K562 (cell line): Measurements from ENCODE around the gene DNAJC6. TPM values are rescaled to one million over a fixed set of nuclear protein-coding genes. Genes with fewer than 3 reads are reported as not detected.

Source experiments
- ATAC-seq: fragments of 200-7000 bp; cut with Tn5 transposase; 3 replicates; pipeline ENCODE4 v1.9.1; 2020; ENCODE audit warnings: moderate library complexity
- BruUV-seq: library from RNA; stranded (reverse); fragments of 400-500 nt; replicated peaks from 2 replicates; lab custom pipeline; 2021; lab: Mats Ljungman, UMichigan
- CTCF ChIA-PET: fragments of 300-600 bp; formaldehyde crosslinking; extraction: SDS; loops from one replicate; lab custom pipeline; 2021; ENCODE audit warnings: low intra/inter-chr PET ratio; lab: Yijun Ruan, JAX
- POLR2A ChIA-PET: fragments of 300-600, 350-650 bp; sonication (Branson Sonifier 250); formaldehyde crosslinking; extraction: SDS; loops from one replicate; lab custom pipeline; 2021; ENCODE audit warnings: antibody characterized with exemption, inconsistent platforms; lab: Yijun Ruan, JAX
- DNase-seq, 4 experiments: peaks; one replicate each; pipeline versions ENCODE4 v3.0.0 to v3.0.0-alpha.2; 2011 to 2018; ENCODE audit warnings: low spot score in 3 of 4, mixed read lengths in 3 of 4; ENCODE audit errors: extremely low read depth in 1 of 4
- FAIRE-seq: peaks from 2 replicates; lab custom pipeline; 2011; peaks lifted over from hg19 to GRCh38; lab: Jason Lieb, UNC
- H2AFZ ChIP-seq: 2 replicates; pipeline ENCODE4 v1.6.0; 2011; ENCODE audit warnings: low read depth, low read length, control low read depth, inconsistent platforms
- H3K27ac ChIP-seq: fragments of 200-600 bp; 3 replicates; pipeline ENCODE4 v1.8.0; 2011; ENCODE audit warnings: low read depth, mild to moderate bottlenecking, control low read depth, inconsistent platforms, low read length, moderate library complexity, mixed read lengths; ENCODE audit errors: extremely low read depth
- H3K27me3 ChIP-seq, 2 experiments: fragments of 300-600 bp in 1 of 2; 2 replicates in 1 of 2; 3 replicates in 1 of 2; pipeline versions ENCODE4 v1.6.0 to v1.8.0; 2011; ENCODE audit warnings: inconsistent platforms in 2 of 2, low read length in 2 of 2, mild to moderate bottlenecking in 1 of 2, mixed read lengths in 1 of 2, moderate library complexity in 1 of 2; ENCODE audit not compliant: control insufficient read depth in 2 of 2, insufficient read depth in 2 of 2
- H3K36me3 ChIP-seq: fragments of 300-600 bp; 3 replicates; pipeline ENCODE4 v1.8.0; 2011; ENCODE audit warnings: mild to moderate bottlenecking, low read length, inconsistent platforms; ENCODE audit not compliant: control insufficient read depth, insufficient read depth
- H3K4me1 ChIP-seq, 2 experiments: fragments of 200-600 bp in 1 of 2; replicated peaks in 1 of 2; 2 replicates in 1 of 2; 3 replicates in 1 of 2; pipeline versions ENCODE4 v1.5.1 to v1.8.0; 2011; ENCODE audit warnings: inconsistent platforms in 2 of 2, low read length in 2 of 2, mild to moderate bottlenecking in 1 of 2, mixed read lengths in 1 of 2, moderate library complexity in 1 of 2; ENCODE audit not compliant: control insufficient read depth in 2 of 2, insufficient read depth in 2 of 2
- H3K4me2 ChIP-seq: 2 replicates; pipeline ENCODE4 v1.6.1; 2011; ENCODE audit warnings: low read length, control low read depth, inconsistent platforms, mixed read lengths; ENCODE audit not compliant: insufficient read depth
- H3K4me3 ChIP-seq: fragments of 200-600 bp; sonication (generic), shearing (Covaris generic); 2 replicates; pipeline ENCODE4 v1.5.1; 2016; ENCODE audit warnings: control low read depth, inconsistent platforms
- H3K79me2 ChIP-seq: fragments of 200-600 bp; 3 replicates; pipeline ENCODE4 v1.8.0; 2011; ENCODE audit warnings: low read length, inconsistent platforms; ENCODE audit not compliant: control insufficient read depth, insufficient read depth
- H3K9ac ChIP-seq, 2 experiments: 2 replicates each; pipeline versions ENCODE4 v1.6.0 to v1.6.1; 2011; ENCODE audit warnings: low read depth in 2 of 2, low read length in 2 of 2, control low read depth in 1 of 2, inconsistent platforms in 1 of 2, mild to moderate bottlenecking in 1 of 2, mixed read lengths in 1 of 2; ENCODE audit not compliant: insufficient read depth in 1 of 2
- H3K9me1 ChIP-seq: one replicate; pipeline ENCODE4 v1.6.0; 2011; ENCODE audit warnings: inconsistent platforms, mild to moderate bottlenecking, low read length, moderate library complexity; ENCODE audit not compliant: control insufficient read depth, insufficient read depth
- H3K9me3 ChIP-seq: replicated peaks from 2 replicates; pipeline ENCODE4 v1.5.1; 2011; ENCODE audit warnings: low read depth, low read length, inconsistent platforms; ENCODE audit not compliant: control insufficient read depth, insufficient read depth
- H4K20me1 ChIP-seq: replicated peaks from 2 replicates; pipeline ENCODE4 v1.6.1; 2011; ENCODE audit warnings: low read length, inconsistent platforms, mixed read lengths; ENCODE audit not compliant: control insufficient read depth, insufficient read depth
- DMBX1 ChIP-seq: fragments of 250-450 bp; sonication (Bioruptor Pico); IDR thresholded peaks from 2 replicates; pipeline ENCODE4 v1.8.0; 2022; ENCODE audit warnings: inconsistent platforms, mild to moderate bottlenecking, moderate library complexity, borderline replicate concordance
- HIVEP1 ChIP-seq: fragments of 250-450 bp; sonication (Bioruptor Pico); IDR thresholded peaks from 2 replicates; pipeline ENCODE4 v1.4.0; 2020; ENCODE audit warnings: mild to moderate bottlenecking
- NFYB ChIP-seq: IDR thresholded peaks from 2 replicates; pipeline ENCODE4 v1.6.1; 2011; ENCODE audit warnings: mild to moderate bottlenecking, moderate library complexity; ENCODE audit not compliant: insufficient read length; ENCODE audit errors: extremely low read depth
- SOX6 ChIP-seq: fragments of 450-650 bp; IDR thresholded peaks from 2 replicates; pipeline ENCODE4 v1.6.1; 2014; ENCODE audit warnings: mild to moderate bottlenecking
- ZBTB1 ChIP-seq: sonication (generic); formaldehyde crosslinking; IDR thresholded peaks from 2 replicates; pipeline ENCODE4 v1.8.1; 2023; ENCODE audit warnings: missing genetic modification reagents, low read depth, mild to moderate bottlenecking, borderline replicate concordance
- ZNF12 ChIP-seq: sonication (generic); formaldehyde crosslinking; IDR thresholded peaks from 2 replicates; pipeline ENCODE4 v1.4.0; 2020; ENCODE audit warnings: mild to moderate bottlenecking, missing genetic modification reagents
- WGBS: fragments of 100-300 bp; shearing (Covaris generic); methylation state at CpG from one replicate; pipeline ENCODE4 v1.1.6; 2016; ENCODE audit warnings: low coverage, mixed read lengths; ENCODE audit not compliant: insufficient coverage; ENCODE audit errors: missing lambda C conversion rate; 5-methylcytosine and 5-hydroxymethylcytosine counted together
- in situ Hi-C: fragments of 300-500 bp; cut with MboI; formaldehyde crosslinking; loops from 4 replicates; pipeline ENCODE4 v1.15.0; 2018; ENCODE audit warnings: inconsistent platforms, mixed read lengths
- intact Hi-C: fragments of 100-400 bp; cut with micrococcal nuclease; formaldehyde crosslinking; loops from 2 replicates; pipeline ENCODE4 v1.14.2; 2022
- polyA plus RNA-seq, 8 experiments: library from polyadenylated mRNA; depleted of rRNA in 4 of 8; stranded (reverse) in 5 of 8; unstranded in 3 of 8; fragments of >200 nt; fragmentation: Nextera tagmentation in 2 of 8; fragmentation: Illumina TruSeq in 1 of 8; extraction: Ambion mirVana in 2 of 8; extraction: Trizol in 1 of 8; gene quantifications; 2 replicates each; pipeline versions ENCODE4 v1.2.1 to v1.2.3, GENCODE V29; 2011 to 2014; ENCODE audit warnings: inconsistent platforms in 1 of 8, missing spikeins in 1 of 8
- total RNA-seq, 7 experiments: library from RNA; depleted of rRNA in 6 of 7; stranded (reverse); fragments of >200 nt in 6 of 7; fragmentation: Illumina TruSeq in 2 of 7; extraction: Trizol in 2 of 7; gene quantifications; 2 replicates each; pipeline versions ENCODE4 v1.2.1 to v1.2.3, GENCODE V29; 2011 to 2021; ENCODE audit warnings: low replicate concordance in 1 of 7
- TF ChIP-seq, protein P1 (sequence below): sonication (generic); formaldehyde crosslinking; IDR thresholded peaks from 2 replicates; pipeline ENCODE4 v1.8.1; 2023; ENCODE audit warnings: missing genetic modification reagents, mild to moderate bottlenecking, borderline replicate concordance

DNAJC6 gene
- total and polyA plus RNA-seq, 9 of the 15 experiments (the other 6 are each of a cell fraction or from before 2014, with no cell fraction given), result 6.7 to 78.7 (median 28.0) TPM

DNA sequence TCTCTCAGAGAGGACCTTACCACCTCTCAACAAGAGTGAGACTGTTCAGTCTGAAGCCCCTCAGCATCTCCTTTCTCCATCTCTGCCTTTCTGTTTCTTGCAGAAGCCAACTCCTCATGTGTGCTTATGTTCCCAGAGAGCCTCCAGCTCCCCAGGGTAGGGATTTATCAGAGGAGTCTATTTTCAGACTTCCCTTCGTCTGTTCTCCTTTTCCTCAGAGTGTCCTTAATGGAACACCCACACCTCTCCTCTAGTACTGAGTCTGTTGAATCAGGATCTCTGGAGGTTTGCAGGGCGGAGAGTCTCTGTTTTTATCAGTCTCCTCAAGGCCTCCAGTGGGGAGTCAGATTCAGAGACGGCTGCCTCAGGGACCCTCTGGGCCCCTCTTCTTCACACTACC lies 25.1 kb upstream of the DNAJC6 start:
- BruUV-seq, result no TSS peak
- 35% methylated on average over 2 of the region's 3 CpGs for WGBS
- ATAC-seq (peak; percentile 31), DNase-seq (no peak), FAIRE-seq (no peak)
- in situ Hi-C loops, result no loop called here
- no peak for TF ChIP-seq NFYB
- TF ChIP-seq ZBTB1 (CRISPR knock-in tag), result no peak
- Histone ChIP-seq H3K4me2 (no peak overlapping the region; the same call in 1 of the 2 replicates), H3K4me3 (no peak overlapping the region), H2AFZ (no peak overlapping the region), H3K27me3 (no peaks in the 10 kb centered on the region), H3K79me2 (peaks cover 97% of the 10 kb centered on the region), H3K9me3 (no peaks in the 10 kb centered on the region), H3K9me1 (peaks cover 4% of the 10 kb centered on the region), H3K9ac (peak overlapping the region; percentile 15 to 23; a peak in 2 of 4 replicates), H4K20me1 (no peaks in the 10 kb centered on the region), H3K4me1 (peaks cover 18 to 32% of the 10 kb centered on the region in 2 experiments; a peak in 4 of 5 replicates), H3K36me3 (peaks cover 59% of the 10 kb centered on the region), H3K27ac (peak overlapping the region; percentile 11; the same call in 1 of the 3 replicates)
- ChIA-PET POLR2A (interaction anchor here (0.9 kb wide), 1 partner anchor 16 kb away, joined by 3 read pairs; no protein-coding TSS in a partner anchor), CTCF (no interaction called here)
- intact Hi-C loops, result no loop called here

DNA sequence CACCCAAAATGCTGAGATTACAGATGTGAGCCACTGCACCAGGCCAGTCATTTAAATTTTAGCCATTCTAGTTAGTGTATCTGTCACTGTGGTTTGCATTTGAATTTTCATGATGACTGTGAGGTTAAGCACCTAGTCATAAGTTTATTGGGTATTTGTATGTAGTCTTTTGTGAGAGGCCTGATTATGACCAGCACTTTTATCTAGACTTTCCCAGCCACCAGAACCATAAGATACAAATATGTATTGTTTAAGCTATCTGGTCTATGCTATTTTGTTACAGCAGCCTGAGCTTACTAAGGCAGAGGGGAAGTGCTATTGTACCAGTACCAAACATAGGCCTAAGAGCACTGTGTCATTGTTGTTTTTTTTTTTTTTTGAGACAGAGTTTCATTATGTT lies 19.9 kb upstream of the DNAJC6 start:
- in situ Hi-C loops (no loop called here), intact Hi-C loops (no loop called here)
- DNase-seq (peak in 1 of 4 experiments; percentile 38), ATAC-seq (peak; percentile 2; the same call in 2 of the 3 replicates), FAIRE-seq (no peak)
- Histone ChIP-seq H3K27ac (peak overlapping the region; percentile 96), H4K20me1 (no peaks in the 10 kb centered on the region), H3K79me2 (peaks cover 87% of the 10 kb centered on the region), H3K27me3 (no peaks in the 10 kb centered on the region), H3K4me1 (peaks cover 35 to 45% of the 10 kb centered on the region in 2 experiments), H3K9me1 (no peaks in the 10 kb centered on the region), H3K4me2 (peak overlapping the region; percentile 27; the same call in 1 of the 2 replicates), H2AFZ (no peak overlapping the region), H3K9me3 (no peaks in the 10 kb centered on the region), H3K9ac (0 out of 4 replicates have a peak overlapping the region, but pooled peaks of 1 of the 2 experiments have one; percentile 1), H3K4me3 (no peak overlapping the region), H3K36me3 (peaks cover 39% of the 10 kb centered on the region)
- POLR2A ChIA-PET, result interaction anchor here (0.7 to 2.1 kb wide), 6 partner anchors 11 to 197 kb away, joined by 3 to 9 read pairs (median 6); partner anchors contain the start of gene DNAJC6
- TSS peak; percentile 92 for BruUV-seq
- CTCF ChIA-PET, result no interaction called here
- TF ChIP-seq, protein P1, sequence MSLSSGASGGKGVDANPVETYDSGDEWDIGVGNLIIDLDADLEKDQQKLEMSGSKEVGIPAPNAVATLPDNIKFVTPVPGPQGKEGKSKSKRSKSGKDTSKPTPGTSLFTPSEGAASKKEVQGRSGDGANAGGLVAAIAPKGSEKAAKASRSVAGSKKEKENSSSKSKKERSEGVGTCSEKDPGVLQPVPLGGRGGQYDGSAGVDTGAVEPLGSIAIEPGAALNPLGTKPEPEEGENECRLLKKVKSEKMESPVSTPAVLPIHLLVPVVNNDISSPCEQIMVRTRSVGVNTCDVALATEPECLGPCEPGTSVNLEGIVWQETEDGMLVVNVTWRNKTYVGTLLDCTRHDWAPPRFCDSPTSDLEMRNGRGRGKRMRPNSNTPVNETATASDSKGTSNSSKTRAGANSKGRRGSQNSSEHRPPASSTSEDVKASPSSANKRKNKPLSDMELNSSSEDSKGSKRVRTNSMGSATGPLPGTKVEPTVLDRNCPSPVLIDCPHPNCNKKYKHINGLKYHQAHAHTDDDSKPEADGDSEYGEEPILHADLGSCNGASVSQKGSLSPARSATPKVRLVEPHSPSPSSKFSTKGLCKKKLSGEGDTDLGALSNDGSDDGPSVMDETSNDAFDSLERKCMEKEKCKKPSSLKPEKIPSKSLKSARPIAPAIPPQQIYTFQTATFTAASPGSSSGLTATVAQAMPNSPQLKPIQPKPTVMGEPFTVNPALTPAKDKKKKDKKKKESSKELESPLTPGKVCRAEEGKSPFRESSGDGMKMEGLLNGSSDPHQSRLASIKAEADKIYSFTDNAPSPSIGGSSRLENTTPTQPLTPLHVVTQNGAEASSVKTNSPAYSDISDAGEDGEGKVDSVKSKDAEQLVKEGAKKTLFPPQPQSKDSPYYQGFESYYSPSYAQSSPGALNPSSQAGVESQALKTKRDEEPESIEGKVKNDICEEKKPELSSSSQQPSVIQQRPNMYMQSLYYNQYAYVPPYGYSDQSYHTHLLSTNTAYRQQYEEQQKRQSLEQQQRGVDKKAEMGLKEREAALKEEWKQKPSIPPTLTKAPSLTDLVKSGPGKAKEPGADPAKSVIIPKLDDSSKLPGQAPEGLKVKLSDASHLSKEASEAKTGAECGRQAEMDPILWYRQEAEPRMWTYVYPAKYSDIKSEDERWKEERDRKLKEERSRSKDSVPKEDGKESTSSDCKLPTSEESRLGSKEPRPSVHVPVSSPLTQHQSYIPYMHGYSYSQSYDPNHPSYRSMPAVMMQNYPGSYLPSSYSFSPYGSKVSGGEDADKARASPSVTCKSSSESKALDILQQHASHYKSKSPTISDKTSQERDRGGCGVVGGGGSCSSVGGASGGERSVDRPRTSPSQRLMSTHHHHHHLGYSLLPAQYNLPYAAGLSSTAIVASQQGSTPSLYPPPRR (CRISPR knock-in tag), result no peak
- TF ChIP-seq ZNF12 (CRISPR knock-in tag), result peak; percentile 99
- TF ChIP-seq HIVEP1 (CRISPR knock-in tag), result no peak
- peak; percentile 73 for TF ChIP-seq SOX6
- 0 out of 2 replicates have a peak, but pooled peaks have one; percentile 22 for TF ChIP-seq DMBX1 (CRISPR knock-in tag)
